Common myeloid progenitor, CD34-positive (primary cell): ENCODE measurements around the gene AATK.

ENCODE experiments used
- CTCF ChIA-PET: fragments of 350-600 bp; sonication (Branson Sonifier 250); formaldehyde crosslinking; loops from one replicate; lab custom pipeline; 2021; ENCODE audit warnings: antibody characterized with exemption; lab: Charles Lee
- POLR2A ChIA-PET: fragments of 350-600 bp; sonication (Branson Sonifier 250); formaldehyde crosslinking; loops from one replicate; lab custom pipeline; 2021; ENCODE audit warnings: antibody characterized with exemption; lab: Charles Lee
- DNase-seq, 3 donors: peaks; one replicate each; pipeline versions ENCODE4 v3.0.0 to v3.0.0-alpha.2; 2013
- H3K27ac ChIP-seq, 2 experiments: 1 replicate in 1 of 2; 2 replicates in 1 of 2; pipeline ENCODE4 v1.7.0; 2013; ENCODE audit warnings: inconsistent platforms in 2 of 2, low read length in 2 of 2, mild to moderate bottlenecking in 2 of 2, low read depth in 1 of 2, moderate library complexity in 1 of 2; ENCODE audit not compliant: severe bottlenecking in 2 of 2, insufficient read depth in 1 of 2, poor library complexity in 1 of 2
- H3K27me3 ChIP-seq, 5 experiments: replicated peaks in 2 of 5; 1 replicate in 3 of 5; 2 replicates in 2 of 5; pipeline versions ENCODE4 v1.6.1 to v1.7.0; 2013; ENCODE audit warnings: low read length in 4 of 5, mild to moderate bottlenecking in 2 of 5, moderate library complexity in 2 of 5, inconsistent platforms in 1 of 5; ENCODE audit not compliant: insufficient read depth in 5 of 5, control insufficient read depth in 4 of 5
- H3K36me3 ChIP-seq, 4 experiments: 1 replicate in 2 of 4; 2 replicates in 2 of 4; pipeline versions ENCODE4 v1.6.1 to v1.7.0; 2013; ENCODE audit warnings: low read length in 3 of 4, control low read depth in 1 of 4, mild to moderate bottlenecking in 1 of 4; ENCODE audit not compliant: control insufficient read depth in 4 of 4, insufficient read depth in 4 of 4
- H3K4me1 ChIP-seq, 4 experiments: 1 replicate in 3 of 4; 2 replicates in 1 of 4; pipeline versions ENCODE4 v1.6.1 to v1.7.1; 2013; ENCODE audit warnings: low read length in 3 of 4, mild to moderate bottlenecking in 3 of 4, control low read depth in 1 of 4, inconsistent platforms in 1 of 4, moderate library complexity in 1 of 4; ENCODE audit not compliant: control insufficient read depth in 4 of 4, insufficient read depth in 4 of 4; ENCODE audit errors: control extremely low read depth in 1 of 4
- H3K4me3 ChIP-seq, 7 experiments: 1 replicate in 4 of 7; 2 replicates in 3 of 7; pipeline versions ENCODE4 v1.5.1 to v1.7.0; 2013; ENCODE audit warnings: mild to moderate bottlenecking in 7 of 7, low read length in 6 of 7, moderate library complexity in 6 of 7, inconsistent platforms in 2 of 7, low read depth in 2 of 7, control low read depth in 1 of 7; ENCODE audit not compliant: insufficient read depth in 4 of 7, control insufficient read depth in 1 of 7; ENCODE audit errors: extremely low read depth in 1 of 7
- H3K9me3 ChIP-seq, 5 experiments: 1 replicate in 4 of 5; 2 replicates in 1 of 5; pipeline versions ENCODE4 v1.6.1 to v1.7.1; 2013; ENCODE audit warnings: low read length in 4 of 5, mild to moderate bottlenecking in 2 of 5, inconsistent platforms in 1 of 5, low read depth in 1 of 5, moderate library complexity in 1 of 5; ENCODE audit not compliant: control insufficient read depth in 4 of 5, insufficient read depth in 2 of 5; ENCODE audit errors: control extremely low read depth in 1 of 5
- WGBS: methylation state at CpG from one replicate; pipeline ENCODE4 v1.1.5; 2013; ENCODE audit not compliant: insufficient coverage; 5-methylcytosine and 5-hydroxymethylcytosine counted together

Gene AATK

DNA sequence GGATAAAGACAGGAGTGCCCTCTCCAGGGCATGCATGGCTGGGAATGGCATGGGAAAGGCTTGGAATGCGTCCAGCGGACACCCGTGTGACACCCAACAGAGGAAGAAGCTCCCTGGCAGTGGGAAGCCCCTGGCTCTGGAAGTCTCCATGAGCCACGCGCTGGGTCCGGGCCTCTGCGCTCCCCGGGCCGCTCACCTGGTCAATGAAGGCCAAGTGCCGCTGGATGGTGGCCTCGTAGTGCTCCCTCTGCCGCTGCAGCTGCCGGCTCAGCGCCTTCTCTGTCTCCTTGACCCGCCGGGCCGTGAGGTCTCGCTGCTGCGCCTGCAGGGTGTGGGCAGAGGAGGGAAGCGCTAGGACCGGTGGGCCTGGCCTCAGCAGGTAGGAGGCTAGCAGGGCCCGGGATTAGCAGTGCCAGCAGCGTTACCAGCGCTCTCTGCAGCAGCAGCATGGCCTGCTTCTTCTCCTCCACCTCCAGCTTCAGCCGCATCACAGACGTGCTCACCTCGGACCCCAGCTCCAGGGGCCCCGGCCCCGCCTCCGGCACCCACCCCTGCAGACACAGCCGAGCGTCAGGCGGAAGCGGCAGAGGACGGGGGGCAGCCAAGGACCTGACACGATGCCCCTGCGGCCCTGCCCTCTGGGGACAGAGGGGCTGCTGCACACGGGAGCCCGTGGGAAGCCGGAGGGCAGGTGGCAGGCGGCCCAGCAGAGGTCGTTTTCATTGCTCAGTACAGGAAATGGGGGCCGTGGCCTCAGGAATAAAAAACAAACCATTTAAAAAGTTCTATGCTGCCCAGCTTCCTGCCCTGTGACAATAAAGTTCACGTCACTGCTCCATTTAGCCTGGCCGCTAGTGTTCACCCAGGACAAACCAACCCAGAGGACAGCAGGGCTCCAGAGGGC lies 30.7 kb upstream of the AATK start:
- peaks cover 2 to 57% (median 23%) of the 10 kb centered on the region in 4 experiments for H3K36me3 ChIP-seq
- DNase-seq = peak in 1 of 3 donors; percentile 34
- no peaks in the 10 kb centered on the region for H3K27me3 ChIP-seq
- POLR2A ChIA-PET = no interaction called here
- H3K4me3 ChIP-seq = peak overlapping the region in 1 of 7 experiments; percentile 26
- peaks cover 0 to 12% (median 4%) of the 10 kb centered on the region in 4 experiments for H3K4me1 ChIP-seq
- 96% methylated on average over 45 of the region's 45 CpGs for WGBS
- no peaks in the 10 kb centered on the region for H3K9me3 ChIP-seq
- H3K27ac ChIP-seq = no peak overlapping the region
- CTCF ChIA-PET = interaction anchor here (1.6 to 8.2 kb wide), 2 partner anchors 10 to 55 kb away, joined by 5 to 60 read pairs; no protein-coding TSS in a partner anchor

DNA sequence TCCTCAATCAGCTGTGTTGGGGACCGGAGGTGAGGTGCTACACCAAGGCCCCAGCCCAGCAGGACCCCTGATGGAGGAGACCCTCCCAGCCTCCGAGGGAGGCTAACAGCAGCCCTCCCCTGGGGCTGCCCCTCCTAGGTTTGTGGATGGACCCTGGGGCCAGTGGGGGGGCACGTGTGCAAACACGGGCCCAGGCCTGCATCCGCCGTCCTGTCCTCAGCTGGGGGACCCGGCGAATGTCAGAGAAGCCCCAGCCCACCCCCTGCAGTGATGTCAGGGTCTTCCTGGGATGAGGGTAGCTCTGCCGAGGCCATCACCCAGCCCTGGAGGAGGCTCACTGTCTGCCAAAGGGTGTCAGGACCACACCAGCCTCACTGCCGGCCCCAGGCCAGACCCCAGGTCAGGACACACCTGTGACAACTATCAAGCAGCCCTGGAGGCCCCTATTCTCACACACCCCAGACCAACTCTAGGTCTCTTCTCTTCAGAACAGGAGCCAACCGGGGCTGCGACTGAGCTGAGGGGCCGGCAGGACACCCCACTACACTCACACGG lies 30.0 kb upstream of the AATK start:
- H3K9me3 ChIP-seq = no peaks in the 10 kb centered on the region
- peaks cover 0 to 10% (median 3%) of the 10 kb centered on the region in 4 experiments for H3K4me1 ChIP-seq
- no peak overlapping the region for H3K27ac ChIP-seq
- peaks cover 2 to 61% (median 26%) of the 10 kb centered on the region in 4 experiments for H3K36me3 ChIP-seq
- H3K27me3 ChIP-seq = no peaks in the 10 kb centered on the region
- ChIA-PET CTCF (interaction anchor here (8.2 kb wide), 1 partner anchor 54 kb away, joined by 60 read pairs; no protein-coding TSS in a partner anchor), POLR2A (no interaction called here)
- no peak for DNase-seq
- WGBS = 94% methylated on average over 13 of the region's 14 CpGs
- H3K4me3 ChIP-seq = no peak overlapping the region

DNA sequence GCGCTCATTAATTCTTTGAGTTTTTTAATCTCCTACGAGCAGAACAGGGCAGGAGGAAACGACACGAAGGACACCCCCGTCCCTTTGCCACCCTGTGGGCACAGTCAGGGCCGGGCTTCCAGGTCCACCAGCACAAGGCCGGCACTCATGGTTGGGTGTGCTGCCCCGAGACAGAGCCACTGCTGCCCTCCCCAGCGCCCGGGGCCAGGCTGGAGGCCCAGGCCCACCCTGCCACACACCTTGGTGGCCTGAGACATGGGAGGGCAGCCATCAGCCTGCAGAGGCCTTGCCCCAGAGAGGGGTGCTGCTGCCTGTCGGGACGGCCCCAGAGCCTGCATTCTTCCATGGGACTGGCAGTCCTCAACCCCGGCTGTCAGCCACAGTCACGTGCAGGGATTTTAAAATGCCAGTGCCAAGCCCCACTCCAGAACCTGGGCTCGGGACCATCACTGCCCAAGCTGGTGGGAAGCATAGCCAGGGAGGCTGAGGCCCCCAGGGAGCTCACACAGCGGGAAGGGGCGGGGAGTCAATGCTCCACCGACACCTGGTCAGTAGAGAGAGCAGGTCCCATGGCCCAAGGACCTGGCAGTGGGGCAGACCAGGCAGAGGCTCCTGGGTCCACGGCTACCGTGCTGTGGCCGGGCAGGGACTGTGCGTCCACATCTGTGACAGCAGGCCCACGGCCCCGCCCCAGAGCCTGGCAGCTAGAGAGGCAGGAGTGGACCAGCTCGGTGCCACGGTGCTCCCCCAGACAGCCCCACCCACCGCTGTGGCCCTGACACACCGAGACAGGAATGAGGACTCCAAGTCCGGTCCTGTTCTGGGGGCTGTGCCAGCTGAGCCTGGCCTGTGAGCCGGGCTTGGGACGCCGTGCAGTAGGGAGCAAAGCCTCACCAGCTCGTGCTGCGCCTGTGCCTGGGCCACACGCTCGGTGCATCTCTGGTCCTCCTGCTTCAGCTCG lies 29.2 kb upstream of the AATK start:
- H3K9me3 ChIP-seq = no peaks in the 10 kb centered on the region
- no peak overlapping the region for H3K4me3 ChIP-seq
- H3K36me3 ChIP-seq = peaks cover 2 to 68% (median 27%) of the 10 kb centered on the region in 4 experiments
- 98% methylated on average over 33 of the region's 37 CpGs for WGBS
- peaks cover 0 to 5% (median 0%) of the 10 kb centered on the region in 4 experiments for H3K4me1 ChIP-seq
- ChIA-PET CTCF (no interaction called here), POLR2A (no interaction called here)
- no peak for DNase-seq
- H3K27ac ChIP-seq = no peak overlapping the region
- H3K27me3 ChIP-seq = no peaks in the 10 kb centered on the region

DNA sequence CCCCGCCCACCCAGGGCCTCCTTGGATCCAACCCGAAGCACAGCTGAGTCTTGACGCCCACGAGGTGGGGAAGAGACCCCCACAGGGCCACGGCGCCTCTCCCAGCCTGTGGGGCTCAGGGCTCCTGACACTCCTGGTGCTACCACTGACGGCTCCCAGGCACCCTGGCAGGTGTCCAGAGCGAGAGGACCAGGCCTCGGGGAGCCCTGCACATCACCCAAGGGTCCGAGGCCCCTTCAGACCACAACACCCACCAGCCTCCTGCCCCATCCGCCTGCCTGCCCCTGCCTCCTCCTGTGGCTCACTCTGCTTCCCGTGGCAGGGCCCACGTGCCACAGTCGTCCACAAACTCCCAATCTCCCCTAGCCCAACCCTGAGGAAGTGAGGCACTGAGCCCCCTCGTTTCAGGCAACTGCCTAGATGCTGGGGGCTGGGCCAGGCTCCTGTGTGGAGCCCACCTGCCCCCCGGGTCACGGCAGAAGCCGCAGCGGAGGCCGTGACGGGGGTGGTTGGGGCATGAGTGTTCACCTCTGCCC lies 28.3 kb upstream of the AATK start:
- ChIA-PET CTCF (no interaction called here), POLR2A (no interaction called here)
- no peaks in the 10 kb centered on the region for H3K9me3 ChIP-seq
- 97% methylated on average over 21 of the region's 21 CpGs for WGBS
- no peak overlapping the region for H3K4me3 ChIP-seq
- H3K27ac ChIP-seq = no peak overlapping the region
- peaks cover 0 to 5% (median 0%) of the 10 kb centered on the region in 4 experiments for H3K4me1 ChIP-seq
- no peaks in the 10 kb centered on the region for H3K27me3 ChIP-seq
- peaks cover 2 to 70% (median 32%) of the 10 kb centered on the region in 4 experiments for H3K36me3 ChIP-seq
- DNase-seq = no peak

DNA sequence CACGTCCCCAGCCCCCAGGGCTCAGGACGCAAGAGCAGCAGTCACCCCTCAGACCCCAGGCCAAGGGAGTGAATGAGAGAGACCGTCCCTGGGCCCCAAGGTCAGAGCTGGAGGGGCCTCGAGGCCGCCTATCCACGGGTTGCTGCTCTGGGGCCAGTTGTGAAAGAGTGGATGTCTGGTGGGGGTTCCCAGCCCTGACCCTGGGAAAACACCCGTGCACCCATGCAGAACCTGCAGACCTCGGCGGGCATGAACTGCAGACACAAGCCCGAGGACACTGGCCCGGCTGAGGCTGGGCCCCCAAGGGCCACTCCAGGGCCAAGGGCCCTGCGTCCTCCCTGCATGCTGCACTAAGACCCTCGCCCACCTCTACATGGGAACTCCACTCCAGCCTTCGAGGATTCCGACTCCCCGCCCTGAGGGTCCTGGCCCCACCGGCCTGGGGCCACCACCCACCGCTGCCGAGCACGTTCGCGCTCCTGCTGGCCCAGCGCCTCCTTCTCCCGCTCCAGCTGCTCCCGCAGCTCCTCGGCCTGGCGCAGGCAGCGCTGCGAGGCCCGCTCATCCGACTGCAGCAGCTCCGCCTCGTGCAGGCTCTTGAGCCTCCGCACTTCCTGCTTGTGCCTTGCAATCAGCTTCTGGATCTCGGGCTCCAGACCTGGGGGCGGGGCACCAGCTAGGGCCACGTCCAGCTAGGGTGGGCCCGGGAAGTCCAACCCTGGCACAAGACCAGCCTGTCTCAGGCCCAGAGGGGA lies 27.6 kb upstream of the AATK start:
- peaks cover 2 to 69% (median 30%) of the 10 kb centered on the region in 4 experiments for H3K36me3 ChIP-seq

DNA sequence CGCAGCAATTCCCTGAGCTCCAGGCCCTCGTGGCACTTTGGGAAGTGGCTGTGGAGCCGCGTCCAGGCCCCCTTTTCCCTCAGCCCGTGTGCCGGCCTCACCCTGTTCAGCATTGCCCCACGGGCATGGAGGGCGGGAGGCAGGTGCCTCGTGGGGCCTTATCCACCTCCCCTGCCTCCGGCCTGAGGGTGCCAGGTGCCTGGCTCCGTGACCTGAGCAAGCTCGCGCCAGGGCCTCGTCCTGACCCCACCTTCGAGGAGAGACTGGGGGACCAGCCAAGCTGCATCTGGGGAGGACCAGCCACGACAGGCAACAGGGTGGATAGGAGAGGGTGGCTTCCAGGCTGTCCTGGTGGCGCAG lies 27.0 kb upstream of the AATK start:
- CTCF ChIA-PET = interaction anchor here (1.2 kb wide), 1 partner anchor 48 kb away, joined by 3 read pairs; no protein-coding TSS in a partner anchor
- 93% methylated on average over 13 of the region's 17 CpGs for WGBS
- Histone ChIP-seq H3K9me3 (no peaks in the 10 kb centered on the region), H3K4me3 (no peak overlapping the region), H3K36me3 (peaks cover 2 to 65% (median 28%) of the 10 kb centered on the region in 4 experiments), H3K27me3 (no peaks in the 10 kb centered on the region), H3K4me1 (peaks cover 0 to 5% (median 0%) of the 10 kb centered on the region in 4 experiments), H3K27ac (no peak overlapping the region)
- DNase-seq = no peak
- POLR2A ChIA-PET = interaction anchor here (0.5 kb wide), 1 partner anchor 18 kb away, joined by 4 read pairs; no protein-coding TSS in a partner anchor

More for the DNA sequence above, 27.6 kb upstream of the AATK start:
- H3K9me3 ChIP-seq = no peaks in the 10 kb centered on the region
- no peak overlapping the region for H3K4me3 ChIP-seq
- ChIA-PET POLR2A (no interaction called here), CTCF (no interaction called here)
- 98% methylated on average over 36 of the region's 38 CpGs for WGBS
- no peak overlapping the region for H3K27ac ChIP-seq
- peaks cover 0 to 5% (median 0%) of the 10 kb centered on the region in 4 experiments for H3K4me1 ChIP-seq
- no peak for DNase-seq
- no peaks in the 10 kb centered on the region for H3K27me3 ChIP-seq
